GM18909 (cell line): ENCODE data around the gene FUT8.

ENCODE experiments used
- ATAC-seq: cut with Tn5 transposase; IDR thresholded peaks from one replicate; pipeline ENCODE4 v1.9.1; 2021; ENCODE audit warnings: mild to moderate bottlenecking; ENCODE audit not compliant: unreplicated experiment, poor library complexity

FUT8 gene

DNA sequence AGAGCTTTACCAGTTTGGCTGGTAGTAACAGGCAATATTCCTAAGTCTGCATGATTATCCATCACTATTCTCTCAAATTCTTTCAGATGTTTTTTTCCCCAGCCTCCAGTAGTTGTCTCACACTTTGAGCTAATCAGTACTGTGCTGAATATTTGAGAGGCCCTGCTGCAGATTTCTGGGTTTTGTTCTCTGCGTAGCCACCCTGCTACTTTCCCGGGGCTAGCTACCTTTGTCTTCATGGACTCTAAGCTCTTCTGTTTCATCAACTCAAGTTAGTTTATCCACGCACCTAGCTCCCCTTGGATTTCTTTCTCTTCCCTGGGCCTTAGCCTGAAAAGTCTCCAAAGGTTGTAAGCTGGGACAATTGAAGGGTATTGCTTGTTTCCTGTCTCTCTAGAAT, 73.0 kb downstream of the FUT8 start:
- no peak for ATAC-seq

DNA sequence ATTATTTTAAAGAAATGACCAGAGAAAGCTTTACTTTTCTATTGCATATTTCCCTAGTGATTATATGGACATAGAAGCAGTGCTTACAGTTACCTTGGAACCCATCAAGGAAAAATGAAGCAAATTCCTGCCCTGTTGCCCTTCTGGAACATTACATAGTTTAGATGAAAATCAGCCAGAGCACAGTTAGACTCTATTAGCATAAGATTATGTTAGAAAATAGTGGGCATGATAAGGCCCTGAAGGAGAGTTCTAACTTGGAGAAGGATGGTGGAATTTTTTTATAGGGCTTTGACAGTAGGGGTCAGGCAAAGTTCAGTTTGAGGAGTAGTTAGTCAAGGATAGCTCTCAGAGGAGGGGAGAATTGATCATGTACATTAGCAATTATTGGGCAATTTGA, 74.3 kb downstream of the FUT8 start:
- no peak for ATAC-seq

DNA sequence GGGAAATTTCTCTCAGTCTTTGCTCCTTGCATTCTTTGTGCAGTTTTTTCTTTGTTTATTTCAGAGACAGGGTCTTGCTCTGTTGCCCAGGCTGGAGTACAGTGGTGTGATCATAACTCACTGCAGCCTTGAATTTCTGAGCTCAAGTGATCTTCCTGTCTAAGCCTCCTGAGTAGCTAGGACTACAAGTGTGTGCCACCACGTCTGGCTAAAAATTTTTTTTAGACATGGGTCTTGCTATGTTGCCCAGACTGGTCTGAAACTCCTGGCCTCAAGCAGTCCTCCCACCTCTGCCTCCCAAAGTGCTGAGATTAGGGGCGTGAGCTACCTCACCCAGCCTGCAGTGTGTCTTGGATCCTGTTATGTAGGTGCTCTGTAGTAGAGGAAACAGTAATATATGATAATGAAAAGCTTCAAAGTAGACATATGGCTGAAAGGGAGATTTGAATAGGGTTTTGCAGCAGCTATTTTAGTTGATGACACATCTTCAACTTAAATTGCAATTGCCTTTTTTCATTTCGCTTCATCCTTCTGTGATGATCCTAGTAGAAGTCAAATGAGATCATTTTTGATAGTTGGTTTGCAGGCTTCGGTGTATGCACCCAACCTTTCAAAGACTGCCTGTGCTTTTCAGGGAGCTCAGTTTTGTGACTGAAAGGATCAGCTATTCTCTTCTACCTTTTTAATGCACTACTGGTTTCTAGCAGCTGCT, 75.4 kb downstream of the FUT8 start:
- no peak for ATAC-seq

DNA sequence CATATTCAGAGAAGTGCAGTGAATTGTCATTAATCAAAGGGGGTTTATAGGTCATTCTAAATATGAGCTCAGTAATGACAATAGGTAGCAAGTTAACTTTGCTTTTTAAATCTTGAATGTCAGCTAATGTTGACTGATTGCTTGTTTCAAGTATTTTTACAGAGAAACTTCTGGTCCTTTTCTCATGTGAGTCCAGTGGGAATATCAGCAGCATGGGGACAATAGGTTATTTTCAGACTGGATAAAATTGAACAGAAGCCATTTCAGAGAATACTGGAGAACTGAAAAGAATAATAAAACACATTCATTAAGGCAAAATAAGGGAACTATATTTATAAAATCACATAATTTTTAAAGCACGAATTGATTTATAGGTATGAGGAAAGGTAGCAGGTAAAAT, 78.7 kb downstream of the FUT8 start:
- ATAC-seq: no peak

DNA sequence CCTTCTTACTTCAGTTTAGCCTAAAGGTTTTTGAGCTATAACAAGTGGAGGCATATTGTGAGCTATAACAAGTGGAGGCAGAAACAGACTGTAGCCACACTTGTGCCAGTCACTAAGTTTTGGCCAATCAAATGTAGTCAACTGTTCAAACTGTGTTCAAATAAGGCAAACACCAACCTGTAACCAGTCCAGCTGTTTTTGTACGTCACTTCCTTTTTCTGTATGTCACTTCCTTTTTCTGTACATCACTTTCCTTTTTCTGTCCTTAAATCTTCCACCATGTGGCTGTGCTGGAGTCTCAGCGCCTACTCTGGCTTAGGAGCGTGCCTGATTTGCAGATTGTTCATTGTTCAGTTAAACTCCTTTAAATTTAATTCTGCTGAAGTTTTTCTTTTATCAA, 79.7 kb downstream of the FUT8 start:
- no peak for ATAC-seq

DNA sequence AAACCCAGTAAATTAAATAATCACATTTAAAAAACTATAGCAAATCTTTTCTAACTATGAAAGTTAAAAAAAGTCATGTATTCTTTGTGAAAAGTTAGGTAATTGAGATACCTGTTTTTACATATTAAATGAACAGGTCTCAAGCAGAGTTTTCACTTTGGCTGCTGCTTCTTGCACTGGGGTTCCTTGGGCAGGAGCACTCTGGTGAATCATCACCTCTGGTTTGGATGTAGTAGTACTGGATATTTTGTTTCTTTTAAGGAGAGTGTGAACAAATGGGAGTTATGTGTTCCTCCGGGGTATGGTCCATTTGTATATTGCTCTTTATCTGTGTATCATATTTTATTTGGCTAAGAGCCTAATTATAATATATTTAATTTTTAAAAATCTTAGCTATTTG, 82.7 kb downstream of the FUT8 start:
- no peak for ATAC-seq

DNA sequence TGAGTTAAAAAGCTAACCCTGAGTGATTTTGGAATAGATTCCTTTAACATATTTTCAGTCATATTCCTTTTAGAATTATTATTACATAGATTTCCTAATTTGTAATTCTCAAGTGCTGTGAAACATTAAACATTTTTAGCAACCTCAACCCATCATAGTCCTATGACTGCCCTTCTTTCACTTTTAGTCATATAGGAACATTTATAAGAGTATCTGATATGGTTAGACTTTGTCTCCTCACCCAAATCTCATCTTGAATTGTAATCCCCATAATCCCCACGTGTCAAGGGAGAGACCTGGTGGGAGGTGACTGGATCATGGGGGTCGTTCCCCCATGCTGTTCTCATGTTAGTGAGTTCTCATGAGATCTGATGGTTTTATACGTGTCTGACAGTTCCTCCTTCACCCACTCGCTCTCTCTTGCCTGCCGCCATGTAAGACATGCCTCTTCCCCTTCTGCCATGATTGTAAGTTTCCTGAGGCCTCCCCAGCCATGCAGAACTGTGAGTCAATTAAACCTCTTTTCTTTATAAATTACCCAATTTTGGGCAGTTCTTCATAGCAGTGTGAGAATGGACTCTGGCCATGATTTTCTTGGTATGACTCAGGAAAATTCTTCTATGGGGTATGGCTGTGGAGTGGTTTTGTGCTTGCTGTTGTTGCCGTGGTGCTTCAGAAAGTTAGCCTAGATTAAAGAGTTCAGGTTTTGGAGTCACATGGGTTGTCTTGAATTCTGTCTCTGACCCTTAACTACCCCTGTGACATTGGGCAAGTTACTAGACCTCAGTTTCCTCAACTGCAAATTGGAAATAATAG, 83.9 kb downstream of the FUT8 start:
- ATAC-seq: no peak

DNA sequence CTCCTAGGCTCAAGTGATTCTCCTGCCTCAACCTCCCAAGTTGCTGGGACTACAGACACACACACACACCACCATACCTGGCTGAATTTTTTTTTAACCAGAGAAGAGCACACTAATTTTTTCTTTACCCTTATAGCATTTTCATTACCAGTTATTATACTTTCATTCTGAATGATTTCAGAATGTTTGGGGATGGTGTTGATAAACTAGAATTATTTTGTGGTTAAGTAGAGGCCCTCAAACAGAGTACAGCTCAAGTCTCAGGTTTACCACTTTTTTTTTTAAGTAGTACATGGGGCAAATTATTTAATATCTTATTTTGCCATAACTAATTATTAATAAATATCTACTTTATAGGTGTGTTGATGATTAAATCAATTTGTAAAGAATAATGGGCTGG, 86.6 kb downstream of the FUT8 start:
- no peak for ATAC-seq

DNA sequence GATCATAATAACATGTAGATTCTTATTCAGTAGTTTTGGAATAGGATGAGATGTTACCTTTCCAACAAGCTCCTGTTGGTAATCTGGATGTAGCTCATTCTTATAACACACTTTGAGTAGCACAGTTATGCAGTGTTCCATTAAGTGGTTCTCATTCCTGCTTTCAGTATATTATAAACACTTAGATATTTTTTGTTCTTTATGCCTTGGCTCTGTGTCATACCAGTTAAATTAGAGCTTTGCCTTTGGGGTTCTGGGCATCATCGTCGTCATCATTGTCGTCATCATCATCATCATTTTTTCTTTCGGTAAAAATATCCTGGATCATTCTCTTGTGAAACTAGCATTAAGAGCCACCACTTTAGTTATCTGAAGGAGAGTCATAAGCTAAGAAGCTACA, 87.5 kb downstream of the FUT8 start:
- no peak for ATAC-seq

DNA sequence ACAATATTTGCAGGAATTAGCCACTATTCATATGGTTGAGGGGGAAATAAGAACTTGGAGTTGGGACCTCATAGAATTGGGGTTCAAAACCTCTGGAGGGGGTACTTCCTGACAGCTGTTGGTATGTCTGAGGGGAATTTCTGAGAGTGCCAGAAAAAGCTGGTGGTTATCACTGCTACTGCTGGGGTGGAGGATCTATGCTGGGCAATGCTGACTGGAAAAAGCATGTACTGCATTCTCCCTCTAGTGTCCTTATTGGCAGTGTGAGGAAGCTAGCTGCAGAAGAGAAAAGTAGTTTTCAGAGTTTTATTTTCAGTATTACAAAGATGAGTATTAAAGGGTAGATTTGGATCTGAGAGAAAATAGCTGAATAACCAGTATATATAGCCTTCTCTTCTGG, 88.8 kb downstream of the FUT8 start:
- ATAC-seq: no peak

DNA sequence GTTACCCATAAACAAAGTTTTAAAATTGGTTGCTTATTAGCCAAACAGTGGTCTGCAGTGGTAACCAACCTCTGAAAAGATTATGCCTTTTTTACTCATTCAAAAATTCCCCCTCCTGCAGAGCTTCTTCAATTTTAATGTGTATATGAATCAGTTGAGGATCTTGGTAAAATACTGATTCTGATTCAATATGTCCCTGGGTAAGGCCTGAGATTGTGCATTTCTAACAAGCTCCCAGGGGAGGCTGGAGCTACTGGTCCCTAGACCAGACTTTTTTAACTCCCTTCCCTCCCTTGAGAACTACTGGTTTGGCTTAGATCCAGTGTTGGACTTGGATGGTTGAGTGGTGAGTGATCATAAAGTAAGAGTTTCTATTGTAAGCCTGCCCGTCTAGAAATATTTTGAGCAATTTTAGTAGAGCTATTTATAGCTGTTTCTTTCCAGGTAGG, 90.2 kb downstream of the FUT8 start:
- no peak for ATAC-seq

DNA sequence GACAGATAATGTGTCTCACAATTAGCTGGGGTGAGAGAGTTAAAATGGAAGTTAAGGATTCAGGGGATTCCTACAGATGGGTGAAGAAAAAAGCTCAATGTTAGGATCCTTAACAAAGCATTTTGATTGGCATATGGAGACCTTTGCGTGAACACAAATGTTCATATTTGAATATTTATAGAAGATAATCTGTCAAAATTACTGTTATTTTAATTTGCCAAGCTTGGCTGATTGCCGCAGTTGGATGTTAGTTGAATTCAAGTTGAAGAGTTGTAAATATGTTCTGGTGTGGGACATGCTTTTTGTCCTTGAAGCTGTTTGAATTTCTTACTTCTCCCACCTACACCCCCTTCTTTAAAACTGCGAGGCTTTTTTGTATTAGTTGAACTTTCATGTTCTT, 91.2 kb downstream of the FUT8 start:
- no peak for ATAC-seq

DNA sequence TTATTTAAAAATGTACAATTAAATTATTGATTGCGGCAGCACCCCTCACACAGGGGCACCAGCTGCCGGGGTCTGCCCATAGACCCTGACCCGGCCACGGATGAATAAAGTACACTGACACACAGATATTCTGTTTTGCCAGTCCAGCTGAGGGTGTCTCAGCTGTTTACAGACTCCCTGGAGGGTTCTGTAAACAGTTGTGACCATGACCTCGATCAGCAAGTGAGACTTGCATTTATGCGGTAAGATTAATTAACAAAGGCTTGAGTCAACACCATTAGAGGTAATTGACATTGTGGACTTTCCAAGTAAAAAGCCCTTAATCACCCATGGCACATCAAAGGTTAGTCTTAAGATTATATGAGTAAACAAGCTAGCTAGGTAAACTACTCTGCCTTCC, 94.3 kb downstream of the FUT8 start:
- ATAC-seq: no peak

DNA sequence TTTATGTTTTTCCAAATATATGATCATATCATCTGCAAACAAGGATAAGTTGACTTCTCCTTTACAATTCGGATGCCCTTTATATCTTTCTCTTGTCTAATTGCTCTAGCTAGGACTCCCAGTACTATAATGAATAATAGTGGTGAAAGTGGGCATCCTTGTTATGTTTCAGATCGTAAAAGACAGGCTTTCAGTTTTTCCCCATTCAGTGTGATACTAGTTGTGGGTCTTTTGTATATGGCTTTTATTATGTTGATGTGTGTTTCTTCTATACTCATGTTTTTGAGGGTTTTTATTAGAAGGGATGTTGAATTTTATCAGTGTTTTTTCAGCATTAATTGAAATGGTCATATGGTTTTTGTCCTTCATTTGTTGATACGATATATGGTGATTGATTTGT, 97.3 kb downstream of the FUT8 start:
- no peak for ATAC-seq

DNA sequence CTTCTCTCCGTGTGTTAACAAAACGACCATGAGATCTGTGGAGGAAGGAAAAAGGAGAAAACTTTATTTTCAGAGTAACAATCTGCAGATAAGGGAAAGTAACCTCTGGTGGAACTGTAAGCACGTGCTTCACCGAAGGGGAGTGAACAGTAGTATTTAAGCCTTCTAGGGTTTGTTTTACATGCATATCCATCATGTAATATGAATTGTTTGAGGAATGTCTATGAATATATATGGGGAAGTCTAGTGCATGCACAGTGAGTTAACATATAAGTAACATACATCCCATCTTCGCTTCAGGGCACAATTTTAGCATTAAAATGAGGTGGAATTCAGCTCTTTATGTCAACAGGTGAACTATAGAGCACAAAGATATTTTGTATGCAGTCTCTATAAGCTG, 101.1 kb downstream of the FUT8 start:
- ATAC-seq: no peak

DNA sequence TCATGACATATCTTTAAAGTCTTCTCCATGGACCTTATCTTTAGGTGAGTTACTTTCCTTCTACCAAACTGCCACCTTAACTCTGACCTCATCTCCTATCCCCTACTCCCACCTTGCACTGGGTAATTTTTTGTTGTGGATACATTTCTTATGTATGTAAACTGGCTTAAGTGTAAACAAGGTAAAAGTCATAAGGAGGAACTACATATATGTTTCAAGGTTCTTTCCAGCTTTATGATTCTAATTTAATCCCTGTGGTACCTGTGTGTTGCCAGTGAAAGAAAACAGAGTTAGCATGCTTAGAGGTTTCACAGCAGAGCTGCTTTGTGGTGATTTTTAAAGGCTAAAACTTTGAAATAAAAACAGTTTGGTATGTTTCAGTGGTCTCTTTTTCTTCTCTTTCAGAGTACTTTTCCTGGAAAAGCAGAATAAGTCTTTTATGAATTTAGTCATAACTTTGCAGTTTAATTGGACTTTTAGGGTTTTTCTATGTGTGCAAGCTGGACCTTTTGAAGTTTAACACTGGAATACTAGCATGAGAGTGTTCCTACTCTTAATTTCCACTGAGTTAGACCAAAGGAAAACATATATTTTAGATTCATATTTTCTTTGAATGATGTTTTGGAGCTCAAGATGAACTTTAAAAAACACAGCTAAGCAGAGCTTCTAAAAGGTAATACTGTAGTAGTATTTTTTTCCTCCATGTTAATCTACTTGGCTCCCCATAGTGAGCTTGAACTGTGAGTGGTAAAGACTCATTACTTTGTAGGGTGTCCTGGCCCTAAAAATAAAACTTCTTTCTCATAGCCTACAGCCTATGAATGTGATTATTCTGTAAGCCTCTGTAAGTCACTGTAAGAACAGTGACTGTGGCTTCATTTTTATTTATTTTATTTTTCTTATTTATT, 105.4 kb downstream of the FUT8 start:
- ATAC-seq: no peak

DNA sequence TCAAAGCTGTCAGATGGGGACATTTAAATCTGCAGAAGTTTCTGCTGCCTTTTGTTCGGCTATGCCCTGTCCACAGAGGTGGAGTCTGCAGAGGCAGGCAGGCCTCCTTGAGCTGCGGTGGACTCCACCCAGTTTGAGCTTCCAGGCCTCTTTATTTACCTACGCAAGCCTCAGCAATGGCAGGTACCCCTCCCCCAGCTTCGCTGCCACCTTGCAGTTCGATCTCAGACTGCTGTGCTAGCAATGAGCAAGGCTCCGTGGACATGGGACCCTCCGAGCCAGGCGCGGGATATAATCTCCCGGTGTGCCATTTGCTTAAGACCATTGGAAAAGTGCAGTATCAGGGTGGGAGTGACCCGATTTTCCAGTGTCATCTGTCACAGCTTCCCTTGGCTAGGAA, 115.5 kb downstream of the FUT8 start:
- ATAC-seq: no peak

DNA sequence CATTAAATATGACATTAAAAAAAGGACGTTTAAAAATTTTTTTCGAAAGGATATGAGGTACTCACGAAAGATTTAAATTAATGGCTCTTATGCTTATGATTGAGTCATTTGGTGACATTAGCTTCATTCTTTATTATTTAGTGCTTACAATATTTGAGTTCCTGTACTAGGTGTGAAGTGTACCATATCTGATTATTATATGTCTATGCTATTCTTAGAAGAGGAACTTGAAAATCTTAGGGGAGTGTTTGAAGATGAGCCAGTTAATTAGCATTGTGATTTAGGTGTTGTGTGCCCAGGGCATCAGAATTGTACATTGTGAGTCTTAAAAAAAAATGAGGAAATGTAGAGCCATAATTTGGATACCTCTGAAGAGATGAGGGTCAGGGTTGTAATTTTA, 118.6 kb downstream of the FUT8 start:
- no peak for ATAC-seq

DNA sequence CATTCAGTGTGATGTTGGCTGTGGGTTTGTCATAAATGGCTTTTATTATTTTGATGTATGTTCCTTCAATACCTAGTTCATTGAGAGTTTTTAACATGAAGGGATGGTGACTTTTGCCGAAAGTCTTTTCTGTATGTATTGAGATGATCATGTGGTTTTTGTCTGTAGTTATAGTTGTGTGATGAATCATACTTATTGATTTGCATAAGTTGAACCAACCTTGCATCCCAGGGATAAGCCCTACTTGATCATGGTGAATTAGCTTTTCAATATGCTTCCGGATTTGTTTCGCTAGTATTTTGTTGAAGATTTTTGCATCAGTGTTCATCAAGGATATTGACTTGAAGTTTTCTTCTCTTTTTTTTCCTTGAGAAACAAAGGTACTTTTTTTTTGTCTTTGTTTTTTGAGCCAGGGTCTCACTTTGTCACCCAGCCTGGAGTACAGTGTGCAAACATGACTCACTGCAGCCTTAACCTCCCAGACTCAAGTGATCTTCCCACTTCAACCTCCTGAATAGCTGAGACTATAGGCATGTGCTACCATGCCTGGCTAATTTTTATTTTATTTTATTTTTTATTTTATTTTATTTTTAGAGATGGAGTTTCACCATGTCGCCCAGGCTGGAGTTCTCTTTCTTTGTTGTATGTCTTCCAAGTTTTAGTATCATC, 121.3 kb downstream of the FUT8 start:
- no peak for ATAC-seq

DNA sequence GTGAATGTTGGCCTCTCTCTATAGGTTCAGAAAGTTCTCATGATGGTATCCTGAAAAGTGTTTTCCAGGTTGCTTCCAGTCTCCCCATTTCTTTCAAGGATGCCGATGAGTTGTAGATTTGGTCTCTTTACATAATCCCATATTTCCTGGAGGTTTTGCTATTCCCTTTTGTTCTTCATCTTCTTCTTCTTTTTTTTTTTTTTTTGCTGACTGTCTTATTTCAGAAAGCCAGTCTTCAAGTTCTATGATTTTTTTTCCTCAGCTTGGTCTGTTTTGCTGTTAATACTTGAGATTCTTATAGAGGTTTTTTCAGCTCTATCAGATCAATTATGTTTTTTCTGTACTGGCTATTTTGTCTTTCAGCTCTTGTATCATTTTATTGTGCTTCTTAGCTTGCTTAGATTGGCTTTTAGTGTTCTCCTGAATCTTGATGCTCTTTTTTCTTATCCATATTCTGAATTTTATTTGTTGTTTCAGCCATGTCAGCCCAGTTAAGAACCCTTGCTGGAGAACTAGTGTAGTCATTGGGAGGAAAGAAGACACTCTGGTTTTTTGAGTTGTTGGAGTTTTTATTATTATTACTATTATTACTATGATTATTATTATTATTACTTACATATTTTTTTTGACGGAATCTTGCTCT, 124.4 kb downstream of the FUT8 start:
- ATAC-seq: no peak
